Bronchial epithelial cell (primary cell): ENCODE data around the gene IGSF10. TPM values are rescaled to one million over a fixed set of nuclear protein-coding genes. Genes with fewer than 3 reads are reported as not detected.

Source experiments
- DNase-seq: peaks from one replicate; pipeline ENCODE4 v3.0.0-alpha.2; 2010; ENCODE audit warnings: low read depth
- FAIRE-seq: peaks from 2 replicates; lab custom pipeline; 2011; peaks lifted over from hg19 to GRCh38; lab: Jason Lieb, UNC
- H3K27me3 ChIP-seq: 2 replicates; pipeline ENCODE4 v1.5.1; 2011; ENCODE audit warnings: low read length; ENCODE audit not compliant: control insufficient read depth, insufficient read depth
- H3K36me3 ChIP-seq: 2 replicates; pipeline ENCODE4 v1.5.1; 2011; ENCODE audit warnings: low read length; ENCODE audit not compliant: control insufficient read depth, insufficient read depth
- H3K4me3 ChIP-seq: 2 replicates; pipeline ENCODE4 v1.5.1; 2011; ENCODE audit warnings: mild to moderate bottlenecking, low read depth, low read length, control low read depth
- CTCF ChIP-seq: IDR thresholded peaks from 2 replicates; pipeline ENCODE4 v1.5.1; 2011; ENCODE audit warnings: mild to moderate bottlenecking, moderate library complexity, low read length, control low read depth, inconsistent platforms; ENCODE audit not compliant: insufficient read depth, severe bottlenecking
- total RNA-seq: library from RNA; depleted of rRNA; stranded (reverse); fragments of >200 nt; gene quantifications from 2 replicates; pipeline ENCODE4 v1.2.1, GENCODE V29; 2014

Gene IGSF10
- total RNA-seq, 1 donor from 2014 or later = under 0.01 TPM

- no peak for FAIRE-seq
- Histone ChIP-seq H3K4me3 (no peak overlapping the region), H3K36me3 (no peaks in the 10 kb centered on the region), H3K27me3 (no peaks in the 10 kb centered on the region)
- DNase-seq = no peak
- no peak for TF ChIP-seq CTCF
Observed at GRCh38 chr3:151423091-151423490, 37.8 kb downstream of the IGSF10 start.

- Histone ChIP-seq H3K4me3 (no peak overlapping the region), H3K27me3 (no peaks in the 10 kb centered on the region), H3K36me3 (no peaks in the 10 kb centered on the region)
- DNase-seq = no peak
- FAIRE-seq = no peak
- no peak for TF ChIP-seq CTCF
Observed at GRCh38 chr3:151421938-151422337, 38.9 kb downstream of the IGSF10 start.

- Histone ChIP-seq H3K4me3 (no peak overlapping the region), H3K36me3 (no peaks in the 10 kb centered on the region), H3K27me3 (no peaks in the 10 kb centered on the region)
- no peak for TF ChIP-seq CTCF
- DNase-seq (no peak), FAIRE-seq (no peak)
Observed at GRCh38 chr3:151419806-151420205, 41.1 kb downstream of the IGSF10 start.

- no peaks in the 10 kb centered on the region for H3K36me3 ChIP-seq
- FAIRE-seq (no peak), DNase-seq (no peak)
- TF ChIP-seq CTCF = no peak
- H3K27me3 ChIP-seq = no peaks in the 10 kb centered on the region
- H3K4me3 ChIP-seq = no peak overlapping the region
Observed at GRCh38 chr3:151415289-151415688, 45.6 kb downstream of the IGSF10 start.

GRCh38 chr3:151412989-151413388 is 47.9 kb downstream of the IGSF10 start:
- Histone ChIP-seq H3K4me3 (no peak overlapping the region), H3K27me3 (no peaks in the 10 kb centered on the region), H3K36me3 (no peaks in the 10 kb centered on the region)
- TF ChIP-seq CTCF = no peak
- DNase-seq (no peak), FAIRE-seq (no peak)

Other genes starting within 250 kb of the IGSF10 start
- gene P2RY14, start 182.5 kb downstream of the IGSF10 start, total RNA-seq = under 0.01 TPM in 1 of 2 replicates, not detected in the other
- gene GPR87, start 144.2 kb downstream of the IGSF10 start, total RNA-seq = 56.9 and 64.5 TPM in 2 replicates
- gene P2RY13, start 131.5 kb downstream of the IGSF10 start, total RNA-seq = not detected in 2 replicates
- gene P2RY12, start 76.3 kb downstream of the IGSF10 start, total RNA-seq = not detected in 2 replicates